A549 (cell line): ENCODE measurements around the gene GSS. TPM values are rescaled to one million over a fixed set of nuclear protein-coding genes. Genes with fewer than 3 reads are reported as not detected.

ENCODE experiments used
- ATAC-seq, 2 experiments: fragments of 200-7000 bp in 1 of 2; fragments of >200 bp in 1 of 2; cut with Nextera tagmentation in 1 of 2; cut with Tn5 transposase in 1 of 2; 3 replicates each; pipeline versions ENCODE4 v1.8.0 to v1.9.1; 2018 to 2020; ENCODE audit warnings: mild to moderate bottlenecking in 1 of 2, moderate library complexity in 1 of 2
- CTCF ChIA-PET: fragments of 300-600 bp; sonication (Branson Sonifier 250); formaldehyde crosslinking; extraction: SDS; loops from one replicate; lab custom pipeline; 2021; ENCODE audit warnings: antibody characterized with exemption, inconsistent platforms; lab: Yijun Ruan, JAX
- POLR2A ChIA-PET: fragments of 350-600 bp; formaldehyde crosslinking; extraction: SDS; loops from one replicate; lab custom pipeline; 2021; ENCODE audit warnings: antibody characterized with exemption, inconsistent platforms; lab: Yijun Ruan, JAX
- DNase-seq, 2 experiments: peaks; one replicate each; pipeline versions ENCODE4 v3.0.0 to v3.0.0-alpha.2; 2011 to 2016; ENCODE audit warnings: low read depth in 1 of 2, low spot score in 1 of 2
- FAIRE-seq: peaks from 2 replicates; lab custom pipeline; 2011; peaks lifted over from hg19 to GRCh38; lab: Jason Lieb, UNC
- H3K27ac ChIP-seq, 2 experiments: fragments of >200 bp; sonication (Bioruptor Twin); formaldehyde crosslinking; 3 replicates each; pipeline ENCODE4 v1.5.1; 2016 to 2017
- H3K4me1 ChIP-seq: fragments of >200 bp; sonication (Bioruptor Twin); formaldehyde crosslinking; 3 replicates; pipeline ENCODE4 v1.6.1; 2016
- H3K4me2 ChIP-seq: fragments of >200 bp; sonication (Bioruptor Twin); formaldehyde crosslinking; 3 replicates; pipeline ENCODE4 v1.6.1; 2016
- H3K4me3 ChIP-seq: fragments of >200 bp; sonication (Bioruptor Twin); formaldehyde crosslinking; 3 replicates; pipeline ENCODE4 v1.5.1; 2016
- H3K9me3 ChIP-seq: fragments of >200 bp; sonication (Bioruptor Twin); formaldehyde crosslinking; 3 replicates; pipeline ENCODE4 v1.6.1; 2016
- CEBPB ChIP-seq, 2 experiments: fragments of >200 bp in 1 of 2; sonication (Bioruptor Twin) in 1 of 2; formaldehyde crosslinking in 1 of 2; IDR thresholded peaks; 2 replicates each; pipeline ENCODE4 v1.6.1; 2012 to 2016
- CHD4 ChIP-seq: fragments of 200-600 bp; sonication (generic); IDR thresholded peaks from 2 replicates; pipeline ENCODE4 v1.6.1; 2016; ENCODE audit warnings: antibody characterized with exemption, mild to moderate bottlenecking, borderline replicate concordance
- EHMT2 ChIP-seq: fragments of 200-600 bp; sonication (generic); IDR thresholded peaks from 2 replicates; pipeline ENCODE4 v1.6.1; 2016; ENCODE audit warnings: antibody characterized with exemption, low read depth, mild to moderate bottlenecking, moderate library complexity
- ESRRA ChIP-seq: fragments of 150-350 bp; IDR thresholded peaks from 2 replicates; pipeline ENCODE4 v1.6.1; 2014; ENCODE audit warnings: mild to moderate bottlenecking, low read length, borderline replicate concordance
- FOXS1 ChIP-seq: fragments of 250-450 bp; sonication (Bioruptor Pico); IDR thresholded peaks from 2 replicates; pipeline ENCODE4 v1.5.0; 2020; ENCODE audit warnings: mild to moderate bottlenecking, moderate library complexity
- HDAC2 ChIP-seq: fragments of 200-600 bp; sonication (generic); IDR thresholded peaks from 2 replicates; pipeline ENCODE4 v1.6.1; 2016
- HOXB5 ChIP-seq: fragments of 250-450 bp; sonication (Bioruptor Pico); IDR thresholded peaks from 2 replicates; pipeline ENCODE4 v1.5.0; 2020; ENCODE audit warnings: mild to moderate bottlenecking, moderate library complexity
- JUN ChIP-seq, 2 experiments: fragments of >200 bp; sonication (Bioruptor Twin); formaldehyde crosslinking; IDR thresholded peaks; 2 replicates in 1 of 2; 3 replicates in 1 of 2; pipeline ENCODE4 v1.6.1; 2016 to 2017
- JUNB ChIP-seq: fragments of >200 bp; sonication (Bioruptor Twin); formaldehyde crosslinking; IDR thresholded peaks from 2 replicates; pipeline ENCODE4 v1.6.1; 2016
- KDM5A ChIP-seq: fragments of 200-600 bp; sonication (generic); IDR thresholded peaks from 2 replicates; pipeline ENCODE4 v1.6.1; 2016; ENCODE audit warnings: antibody characterized with exemption, mild to moderate bottlenecking
- NFE2L2 ChIP-seq: fragments of 150-350 bp; conservative IDR thresholded peaks from 2 replicates; pipeline ENCODE4 v1.6.1; 2014; ENCODE audit warnings: low read length
- NPAS2 ChIP-seq: fragments of 250-450 bp; sonication (Bioruptor Pico); IDR thresholded peaks from 2 replicates; pipeline ENCODE4 v1.8.0; 2022; ENCODE audit warnings: mild to moderate bottlenecking, moderate library complexity, borderline replicate concordance
- RAD21 ChIP-seq, 2 experiments: fragments of >200 bp in 1 of 2; sonication (Bioruptor Twin) in 1 of 2; formaldehyde crosslinking in 1 of 2; IDR thresholded peaks in 1 of 2; conservative IDR thresholded peaks in 1 of 2; 2 replicates in 1 of 2; 3 replicates in 1 of 2; pipeline ENCODE4 v1.6.1; 2012 to 2018; ENCODE audit warnings: inconsistent platforms in 1 of 2
- RFX5 ChIP-seq: fragments of 450-650 bp; IDR thresholded peaks from 2 replicates; pipeline ENCODE4 v1.7.1; 2014; ENCODE audit warnings: antibody characterized with exemption, mild to moderate bottlenecking, moderate library complexity
- RNF2 ChIP-seq: fragments of 200-600 bp; sonication (generic); IDR thresholded peaks from 2 replicates; pipeline ENCODE4 v1.6.1; 2016; ENCODE audit warnings: low read depth, mild to moderate bottlenecking, antibody characterized with exemption, moderate library complexity, borderline replicate concordance
- WGBS: methylation state at CpG from one replicate; pipeline ENCODE4 v1.1.6; 2017; ENCODE audit errors: missing lambda C conversion rate; 5-methylcytosine and 5-hydroxymethylcytosine counted together
- polyA plus RNA-seq, 4 experiments: library from polyadenylated mRNA; depleted of rRNA in 3 of 4; stranded (reverse); fragments of >200 nt; fragmentation: RNase III in 1 of 4; extraction: RNeasy Plus Mini Kit Qiagen cat#74134 plus additional on column Dnase treatment in 1 of 4; gene quantifications; 2 replicates in 3 of 4; 3 replicates in 1 of 4; pipeline ENCODE4 v1.2.3, GENCODE V29; 2011 to 2017
- TF ChIP-seq, protein P1 (sequence below): fragments of 250-450 bp; sonication (Bioruptor Pico); IDR thresholded peaks from 2 replicates; pipeline ENCODE4 v1.5.0; 2021; ENCODE audit warnings: mild to moderate bottlenecking, moderate library complexity, borderline replicate concordance
- TF ChIP-seq, protein P2 (sequence below): IDR thresholded peaks from 2 replicates; pipeline ENCODE4 v1.6.1; 2012; ENCODE audit warnings: low read depth, borderline replicate concordance
- TF ChIP-seq, protein P3 (sequence below): IDR thresholded peaks from 2 replicates; pipeline ENCODE4 v1.6.1; 2012
- TF ChIP-seq, protein P4 (sequence below): fragments of 200-600 bp; sonication (generic); IDR thresholded peaks from 2 replicates; pipeline ENCODE4 v1.6.1; 2016; ENCODE audit warnings: antibody characterized with exemption, mild to moderate bottlenecking, moderate library complexity
- TF ChIP-seq, protein P5 (sequence below): fragments of 450-650 bp; IDR thresholded peaks from 2 replicates; pipeline ENCODE4 v1.6.1; 2014; ENCODE audit warnings: antibody characterized with exemption

Gene GSS
- polyA plus RNA-seq, 2 of the 4 experiments (the other 2 are of a cell fraction): 57.1 to 92.4 TPM

DNA sequence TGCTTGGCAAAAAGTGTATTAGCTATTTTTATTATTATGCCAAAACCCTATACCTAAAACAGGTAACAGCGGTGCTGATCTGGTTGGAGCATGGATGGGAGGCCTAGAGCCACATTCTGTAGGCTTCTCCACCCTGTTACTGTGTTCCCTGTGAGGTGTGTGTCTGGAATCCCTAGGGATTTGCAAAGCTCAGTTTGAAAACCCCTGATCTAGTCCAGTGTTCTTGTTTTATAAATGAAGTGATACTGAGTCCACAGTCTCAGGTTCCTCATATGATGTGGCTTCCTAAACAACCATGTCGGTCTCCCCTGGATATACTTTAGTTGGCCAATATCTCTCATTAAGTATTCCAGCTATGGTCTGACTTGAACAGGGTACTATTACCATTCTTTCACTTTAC, 62.9 kb downstream of the GSS start:
- no peak for DNase-seq
- ChIA-PET CTCF (interaction anchor here (0.5 to 2.5 kb wide), 5 partner anchors 8 to 309 kb away, joined by 3 to 9 read pairs (median 3); partner anchors contain the start of genes GSS and MYH7B), POLR2A (no interaction called here)
- Histone ChIP-seq H3K27ac (no peak overlapping the region), H3K9me3 (no peaks in the 10 kb centered on the region), H3K4me2 (no peak overlapping the region), H3K4me3 (no peak overlapping the region), H3K4me1 (peaks cover 11% of the 10 kb centered on the region; the same call in 2 of the 3 replicates)
- ATAC-seq: no peak
- no peak for FAIRE-seq
- WGBS: 90% methylated on average over 2 of the region's 2 CpGs
- TF ChIP-seq KDM5A (no peak), RAD21 (conservative IDR thresholded peaks at IDR 0.05 in 1 of 2, IDR thresholded peaks at IDR 0.05 in 1 of 2) (no peak), EHMT2 (no peak), NPAS2 (no peak), RNF2 (no peak), FOXS1 (CRISPR knock-in tag) (no peak), CEBPB (IDR thresholded peaks at IDR 0.05) (no peak), RFX5 (no peak), JUNB (no peak), ESRRA (no peak), HDAC2 (no peak), NFE2L2 (no peak), JUN (IDR thresholded peaks at IDR 0.05) (no peak), CHD4 (no peak), HOXB5 (no peak)
- TF ChIP-seq, protein P1, sequence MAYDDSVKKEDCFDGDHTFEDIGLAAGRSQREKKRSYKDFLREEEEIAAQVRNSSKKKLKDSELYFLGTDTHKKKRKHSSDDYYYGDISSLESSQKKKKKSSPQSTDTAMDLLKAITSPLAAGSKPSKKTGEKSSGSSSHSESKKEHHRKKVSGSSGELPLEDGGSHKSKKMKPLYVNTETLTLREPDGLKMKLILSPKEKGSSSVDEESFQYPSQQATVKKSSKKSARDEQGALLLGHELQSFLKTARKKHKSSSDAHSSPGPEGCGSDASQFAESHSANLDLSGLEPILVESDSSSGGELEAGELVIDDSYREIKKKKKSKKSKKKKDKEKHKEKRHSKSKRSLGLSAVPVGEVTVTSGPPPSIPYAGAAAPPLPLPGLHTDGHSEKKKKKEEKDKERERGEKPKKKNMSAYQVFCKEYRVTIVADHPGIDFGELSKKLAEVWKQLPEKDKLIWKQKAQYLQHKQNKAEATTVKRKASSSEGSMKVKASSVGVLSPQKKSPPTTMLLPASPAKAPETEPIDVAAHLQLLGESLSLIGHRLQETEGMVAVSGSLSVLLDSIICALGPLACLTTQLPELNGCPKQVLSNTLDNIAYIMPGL (CRISPR knock-in tag): no peak
- TF ChIP-seq, protein P2, sequence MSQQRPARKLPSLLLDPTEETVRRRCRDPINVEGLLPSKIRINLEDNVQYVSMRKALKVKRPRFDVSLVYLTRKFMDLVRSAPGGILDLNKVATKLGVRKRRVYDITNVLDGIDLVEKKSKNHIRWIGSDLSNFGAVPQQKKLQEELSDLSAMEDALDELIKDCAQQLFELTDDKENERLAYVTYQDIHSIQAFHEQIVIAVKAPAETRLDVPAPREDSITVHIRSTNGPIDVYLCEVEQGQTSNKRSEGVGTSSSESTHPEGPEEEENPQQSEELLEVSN: no peak
- TF ChIP-seq, protein P3, sequence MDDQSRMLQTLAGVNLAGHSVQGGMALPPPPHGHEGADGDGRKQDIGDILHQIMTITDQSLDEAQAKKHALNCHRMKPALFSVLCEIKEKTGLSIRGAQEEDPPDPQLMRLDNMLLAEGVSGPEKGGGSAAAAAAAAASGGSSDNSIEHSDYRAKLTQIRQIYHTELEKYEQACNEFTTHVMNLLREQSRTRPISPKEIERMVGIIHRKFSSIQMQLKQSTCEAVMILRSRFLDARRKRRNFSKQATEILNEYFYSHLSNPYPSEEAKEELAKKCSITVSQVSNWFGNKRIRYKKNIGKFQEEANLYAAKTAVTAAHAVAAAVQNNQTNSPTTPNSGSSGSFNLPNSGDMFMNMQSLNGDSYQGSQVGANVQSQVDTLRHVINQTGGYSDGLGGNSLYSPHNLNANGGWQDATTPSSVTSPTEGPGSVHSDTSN: no peak
- TF ChIP-seq, protein P4, sequence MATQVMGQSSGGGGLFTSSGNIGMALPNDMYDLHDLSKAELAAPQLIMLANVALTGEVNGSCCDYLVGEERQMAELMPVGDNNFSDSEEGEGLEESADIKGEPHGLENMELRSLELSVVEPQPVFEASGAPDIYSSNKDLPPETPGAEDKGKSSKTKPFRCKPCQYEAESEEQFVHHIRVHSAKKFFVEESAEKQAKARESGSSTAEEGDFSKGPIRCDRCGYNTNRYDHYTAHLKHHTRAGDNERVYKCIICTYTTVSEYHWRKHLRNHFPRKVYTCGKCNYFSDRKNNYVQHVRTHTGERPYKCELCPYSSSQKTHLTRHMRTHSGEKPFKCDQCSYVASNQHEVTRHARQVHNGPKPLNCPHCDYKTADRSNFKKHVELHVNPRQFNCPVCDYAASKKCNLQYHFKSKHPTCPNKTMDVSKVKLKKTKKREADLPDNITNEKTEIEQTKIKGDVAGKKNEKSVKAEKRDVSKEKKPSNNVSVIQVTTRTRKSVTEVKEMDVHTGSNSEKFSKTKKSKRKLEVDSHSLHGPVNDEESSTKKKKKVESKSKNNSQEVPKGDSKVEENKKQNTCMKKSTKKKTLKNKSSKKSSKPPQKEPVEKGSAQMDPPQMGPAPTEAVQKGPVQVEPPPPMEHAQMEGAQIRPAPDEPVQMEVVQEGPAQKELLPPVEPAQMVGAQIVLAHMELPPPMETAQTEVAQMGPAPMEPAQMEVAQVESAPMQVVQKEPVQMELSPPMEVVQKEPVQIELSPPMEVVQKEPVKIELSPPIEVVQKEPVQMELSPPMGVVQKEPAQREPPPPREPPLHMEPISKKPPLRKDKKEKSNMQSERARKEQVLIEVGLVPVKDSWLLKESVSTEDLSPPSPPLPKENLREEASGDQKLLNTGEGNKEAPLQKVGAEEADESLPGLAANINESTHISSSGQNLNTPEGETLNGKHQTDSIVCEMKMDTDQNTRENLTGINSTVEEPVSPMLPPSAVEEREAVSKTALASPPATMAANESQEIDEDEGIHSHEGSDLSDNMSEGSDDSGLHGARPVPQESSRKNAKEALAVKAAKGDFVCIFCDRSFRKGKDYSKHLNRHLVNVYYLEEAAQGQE: no peak
- TF ChIP-seq, protein P5, sequence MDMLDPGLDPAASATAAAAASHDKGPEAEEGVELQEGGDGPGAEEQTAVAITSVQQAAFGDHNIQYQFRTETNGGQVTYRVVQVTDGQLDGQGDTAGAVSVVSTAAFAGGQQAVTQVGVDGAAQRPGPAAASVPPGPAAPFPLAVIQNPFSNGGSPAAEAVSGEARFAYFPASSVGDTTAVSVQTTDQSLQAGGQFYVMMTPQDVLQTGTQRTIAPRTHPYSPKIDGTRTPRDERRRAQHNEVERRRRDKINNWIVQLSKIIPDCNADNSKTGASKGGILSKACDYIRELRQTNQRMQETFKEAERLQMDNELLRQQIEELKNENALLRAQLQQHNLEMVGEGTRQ: no peak
